Neuronal stem cell (in vitro differentiated cells): Measurements from ENCODE around the gene KATNB1.
"Not testable (repeated sequence)": the region's sequence is repeated elsewhere in the genome, so short reads cannot be mapped to it uniquely, and the experiment has no call there.

Experiments
- DNase-seq: peaks from one replicate; pipeline ENCODE4 v3.0.0-alpha.2; 2013; ENCODE audit warnings: low spot score
- H2AFZ ChIP-seq: one replicate; pipeline ENCODE4 v1.6.1; 2013; ENCODE audit warnings: mild to moderate bottlenecking, low read length, inconsistent platforms
- H2AK5ac ChIP-seq: 2 replicates; pipeline ENCODE4 v1.6.1; 2013; ENCODE audit warnings: low read depth, mild to moderate bottlenecking, inconsistent platforms, low read length, moderate library complexity, mixed read lengths
- H2BK120ac ChIP-seq: 2 replicates; pipeline ENCODE4 v1.6.1; 2013; ENCODE audit warnings: low read depth, mild to moderate bottlenecking, inconsistent platforms, low read length, moderate library complexity, mixed read lengths
- H2BK12ac ChIP-seq: one replicate; pipeline ENCODE4 v1.6.1; 2013; ENCODE audit warnings: low read length, inconsistent platforms
- H2BK15ac ChIP-seq: 2 replicates; pipeline ENCODE4 v1.6.1; 2013; ENCODE audit warnings: mild to moderate bottlenecking, low read length, inconsistent platforms, mixed read lengths
- H2BK5ac ChIP-seq: one replicate; pipeline ENCODE4 v1.6.1; 2013; ENCODE audit warnings: inconsistent platforms, mild to moderate bottlenecking, low read length, moderate library complexity
- H3K14ac ChIP-seq: one replicate; pipeline ENCODE4 v1.6.1; 2013; ENCODE audit warnings: low read length, inconsistent platforms
- H3K18ac ChIP-seq: 2 replicates; pipeline ENCODE4 v1.6.1; 2013; ENCODE audit warnings: low read length, inconsistent platforms
- H3K23ac ChIP-seq: 2 replicates; pipeline ENCODE4 v1.6.1; 2013; ENCODE audit warnings: low read depth, mild to moderate bottlenecking, mixed read lengths, low read length, inconsistent platforms; ENCODE audit not compliant: poor library complexity
- H3K27ac ChIP-seq: replicated peaks from 3 replicates; pipeline ENCODE4 v1.5.1; 2013; ENCODE audit warnings: low read length, inconsistent platforms
- H3K27me3 ChIP-seq, 3 experiments: 2 replicates each; pipeline ENCODE4 v1.6.1; 2013; ENCODE audit warnings: low read length in 3 of 3, mild to moderate bottlenecking in 2 of 3, inconsistent platforms in 1 of 3, low read depth in 1 of 3, mixed read lengths in 1 of 3, moderate library complexity in 1 of 3; ENCODE audit not compliant: control insufficient read depth in 3 of 3, insufficient read depth in 3 of 3
- H3K36me3 ChIP-seq, 2 donors: replicated peaks in 1 of 2; 2 replicates each; pipeline ENCODE4 v1.6.1; 2013; ENCODE audit warnings: low read length in 2 of 2; ENCODE audit not compliant: control insufficient read depth in 2 of 2, insufficient read depth in 2 of 2
- H3K4ac ChIP-seq: 2 replicates; pipeline ENCODE4 v1.6.1; 2013; ENCODE audit warnings: inconsistent platforms, mild to moderate bottlenecking, low read length, moderate library complexity
- H3K4me1 ChIP-seq, 2 donors: 1 replicate in 1 of 2; 2 replicates in 1 of 2; pipeline ENCODE4 v1.6.1; 2013; ENCODE audit warnings: low read length in 2 of 2, low read depth in 1 of 2; ENCODE audit not compliant: control insufficient read depth in 2 of 2, insufficient read depth in 1 of 2
- H3K4me2 ChIP-seq: one replicate; pipeline ENCODE4 v1.6.1; 2013; ENCODE audit warnings: mild to moderate bottlenecking, low read length, inconsistent platforms; ENCODE audit not compliant: insufficient read depth, poor library complexity, severe bottlenecking
- H3K4me3 ChIP-seq, 2 donors: 2 replicates each; pipeline ENCODE4 v1.5.1; 2013; ENCODE audit warnings: low read length in 2 of 2, mild to moderate bottlenecking in 2 of 2, inconsistent platforms in 1 of 2, moderate library complexity in 1 of 2
- H3K79me1 ChIP-seq: one replicate; pipeline ENCODE4 v1.6.1; 2013; ENCODE audit warnings: low read depth, mild to moderate bottlenecking, inconsistent platforms, low read length, moderate library complexity
- H3K9ac ChIP-seq: one replicate; pipeline ENCODE4 v1.6.1; 2013; ENCODE audit warnings: mild to moderate bottlenecking, low read depth, low read length, inconsistent platforms; ENCODE audit not compliant: poor library complexity
- H3K9me3 ChIP-seq, 2 donors: replicated peaks in 1 of 2; 2 replicates each; pipeline versions ENCODE3 to v1.6.1; 2013; ENCODE audit warnings: low read length in 2 of 2, mild to moderate bottlenecking in 2 of 2, inconsistent platforms in 1 of 2, low read depth in 1 of 2, mixed read lengths in 1 of 2, moderate library complexity in 1 of 2; ENCODE audit not compliant: control insufficient read depth in 2 of 2, insufficient read depth in 1 of 2
- H4K8ac ChIP-seq: one replicate; pipeline ENCODE4 v1.6.1; 2013; ENCODE audit warnings: low read depth, mild to moderate bottlenecking, inconsistent platforms, low read length, moderate library complexity
- H4K91ac ChIP-seq: one replicate; pipeline ENCODE4 v1.6.1; 2013; ENCODE audit warnings: low read length, low read depth, mild to moderate bottlenecking, inconsistent platforms; ENCODE audit not compliant: poor library complexity
- WGBS, 2 donors: extraction: QIAGEN DNeasy Blood & Tissue Kit; methylation state at CpG; one replicate each; pipeline ENCODE4 v1.1.7; 2013; ENCODE audit warnings: missing lambda C conversion rate in 2 of 2, mixed read lengths in 1 of 2; ENCODE audit not compliant: insufficient read length in 2 of 2, insufficient replicate concordance in 1 of 2; ENCODE audit errors: extremely low coverage in 2 of 2; 5-methylcytosine and 5-hydroxymethylcytosine counted together

Gene KATNB1

DNA sequence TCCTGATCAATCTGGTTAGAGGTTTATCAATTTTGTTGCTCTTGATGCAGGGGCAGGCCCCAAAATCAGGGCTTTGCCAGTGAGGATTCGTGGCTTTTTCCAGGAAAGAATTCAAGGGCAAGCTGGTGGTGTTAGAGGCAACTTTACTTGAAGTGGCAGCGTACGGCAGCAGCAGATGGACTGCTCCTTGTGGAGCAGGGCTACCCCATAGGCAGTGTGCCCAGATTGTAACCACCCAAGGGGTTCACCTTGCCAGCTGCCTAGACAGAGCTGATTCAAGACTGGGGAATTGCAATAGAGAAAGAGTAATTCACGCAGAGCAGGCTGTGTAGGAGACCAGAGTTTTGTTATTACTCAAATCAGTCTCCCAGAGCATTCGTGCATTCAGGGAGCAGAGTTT, 24.2 kb upstream of the KATNB1 start:
- Histone ChIP-seq H3K14ac (no peak overlapping the region), H4K91ac (no peak overlapping the region), H2BK120ac (no peak overlapping the region), H3K79me1 (no peaks in the 10 kb centered on the region), H2BK12ac (no peak overlapping the region), H3K9ac (no peak overlapping the region), H2BK15ac (no peak overlapping the region), H2AFZ (no peak overlapping the region), H2BK5ac (no peak overlapping the region), H3K9me3 (no peaks in the 10 kb centered on the region), H3K36me3 (no peaks in the 10 kb centered on the region), H3K4me3 (no peak overlapping the region), H3K4ac (no peak overlapping the region), H3K4me1 (no peaks in the 10 kb centered on the region), H3K27ac (no peak overlapping the region), H4K8ac (no peak overlapping the region), H2AK5ac (no peak overlapping the region), H3K4me2 (no peak overlapping the region), H3K18ac (no peak overlapping the region), H3K23ac (no peak overlapping the region), H3K27me3 (peaks cover 0 to 29% (median 0%) of the 10 kb centered on the region in 3 experiments)
- WGBS, 2 donors, result no CpG with 5 or more reads among the region's 5 CpGs
- DNase-seq, result no peak

DNA sequence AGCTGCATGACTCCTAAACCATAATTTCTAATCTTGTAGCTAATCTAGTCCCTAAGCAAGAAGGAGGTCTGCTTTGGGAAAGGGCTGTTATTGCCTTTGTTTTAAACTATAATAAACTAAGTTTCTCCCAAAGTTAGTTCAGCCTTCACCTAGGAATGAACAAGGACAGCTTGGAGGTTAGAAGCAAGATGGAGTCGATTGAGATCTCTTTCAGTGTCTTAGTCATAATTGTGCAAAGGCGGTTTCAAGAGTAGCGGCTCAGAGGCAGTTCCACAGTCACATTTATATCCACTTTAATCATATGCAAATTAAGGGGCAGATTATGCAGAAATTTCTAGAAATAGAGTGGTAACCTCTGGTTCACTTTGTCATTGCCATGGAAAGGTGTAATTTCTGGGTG, 23.6 kb upstream of the KATNB1 start:
- H3K27ac ChIP-seq, result no peak overlapping the region
- no peak overlapping the region for H4K8ac ChIP-seq
- H2BK120ac ChIP-seq, result no peak overlapping the region
- no CpG with 5 or more reads among the region's 3 CpGs for WGBS, 2 donors
- H3K9me3 ChIP-seq, result no peaks in the 10 kb centered on the region
- no peak overlapping the region for H3K4me3 ChIP-seq
- H4K91ac ChIP-seq, result no peak overlapping the region
- no peak overlapping the region for H2AFZ ChIP-seq
- no peaks in the 10 kb centered on the region for H3K36me3 ChIP-seq
- no peak overlapping the region for H2AK5ac ChIP-seq
- no peaks in the 10 kb centered on the region for H3K79me1 ChIP-seq
- H3K14ac ChIP-seq, result no peak overlapping the region
- H3K4ac ChIP-seq, result no peak overlapping the region
- H3K23ac ChIP-seq, result no peak overlapping the region
- no peak overlapping the region for H2BK12ac ChIP-seq
- H2BK15ac ChIP-seq, result no peak overlapping the region
- H2BK5ac ChIP-seq, result no peak overlapping the region
- H3K27me3 ChIP-seq, result peaks cover 0 to 32% (median 0%) of the 10 kb centered on the region in 3 experiments
- H3K9ac ChIP-seq, result no peak overlapping the region
- no peak overlapping the region for H3K18ac ChIP-seq
- H3K4me1 ChIP-seq, result no peaks in the 10 kb centered on the region
- no peak for DNase-seq
- no peak overlapping the region for H3K4me2 ChIP-seq

DNA sequence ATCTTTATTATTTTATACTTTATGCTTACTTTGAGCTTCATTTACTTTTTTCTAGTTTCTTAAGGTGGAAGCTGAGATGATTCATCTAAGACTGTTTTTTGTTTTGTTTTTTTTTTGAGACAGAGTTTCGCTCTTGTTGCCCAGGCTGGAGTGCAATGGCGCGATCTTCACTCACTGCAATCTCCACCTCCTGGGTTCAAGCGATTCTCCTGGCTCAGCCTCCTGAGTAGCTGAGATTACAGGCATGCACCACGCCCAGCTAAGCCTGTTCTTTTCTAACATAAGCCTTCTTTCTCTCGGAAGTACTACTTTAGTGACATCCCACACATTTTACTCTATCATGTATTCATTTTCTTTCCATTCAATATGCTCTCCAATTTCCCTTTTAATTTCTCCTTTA, 23.0 kb upstream of the KATNB1 start:
- no CpG with 5 or more reads among the region's 6 CpGs for WGBS, 2 donors
- not testable (repeated sequence) for H3K9ac ChIP-seq, DNase-seq, H2AK5ac ChIP-seq, H4K91ac ChIP-seq, H3K27ac ChIP-seq, H4K8ac ChIP-seq, H3K4ac ChIP-seq, H2BK5ac ChIP-seq, H3K23ac ChIP-seq, H2BK120ac ChIP-seq, H3K4me2 ChIP-seq, H2BK15ac ChIP-seq, H3K79me1 ChIP-seq, H3K9me3 ChIP-seq, H3K14ac ChIP-seq, H2BK12ac ChIP-seq, H2AFZ ChIP-seq, H3K36me3 ChIP-seq, H3K4me1 ChIP-seq, H3K4me3 ChIP-seq, H3K18ac ChIP-seq
- H3K27me3 ChIP-seq, result peaks cover 0 to 32% (median 0%) of the 10 kb centered on the region in 3 experiments

DNA sequence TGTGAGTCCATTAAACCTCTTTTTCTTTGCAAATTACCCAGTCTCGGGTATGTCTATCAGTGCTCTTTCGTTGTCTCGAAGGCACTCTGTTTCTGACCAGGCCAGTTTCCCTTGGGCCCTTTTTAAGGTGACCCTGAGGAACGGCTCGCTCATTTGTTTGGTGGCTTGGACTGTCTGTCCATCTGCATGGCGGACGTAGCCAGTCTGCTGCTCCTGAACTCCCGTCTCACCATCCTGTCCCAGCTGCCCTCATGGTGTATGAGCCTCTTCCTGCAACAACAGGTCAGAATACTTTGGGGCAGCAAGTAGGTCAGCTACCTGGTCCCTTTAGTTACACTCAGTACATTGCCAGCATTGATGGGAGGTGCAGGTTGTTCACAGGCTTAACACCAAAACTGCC, 22.0 kb upstream of the KATNB1 start:
- H3K14ac ChIP-seq, result no peak overlapping the region
- H3K4me1 ChIP-seq, result no peaks in the 10 kb centered on the region
- no peak overlapping the region for H4K8ac ChIP-seq
- H2BK5ac ChIP-seq, result no peak overlapping the region
- no peak overlapping the region for H3K4me3 ChIP-seq
- no peak overlapping the region for H2AFZ ChIP-seq
- H3K9me3 ChIP-seq, result no peaks in the 10 kb centered on the region
- no peaks in the 10 kb centered on the region for H3K36me3 ChIP-seq
- WGBS, 2 donors, result no CpG with 5 or more reads among the region's 8 CpGs
- H3K9ac ChIP-seq, result no peak overlapping the region
- no peak overlapping the region for H3K4ac ChIP-seq
- no peak overlapping the region for H3K27ac ChIP-seq
- H2BK12ac ChIP-seq, result no peak overlapping the region
- H3K79me1 ChIP-seq, result no peaks in the 10 kb centered on the region
- H2BK15ac ChIP-seq, result no peak overlapping the region
- no peak overlapping the region for H2AK5ac ChIP-seq
- no peak overlapping the region for H3K18ac ChIP-seq
- H3K23ac ChIP-seq, result no peak overlapping the region
- DNase-seq, result no peak
- no peak overlapping the region for H3K4me2 ChIP-seq
- H4K91ac ChIP-seq, result no peak overlapping the region
- H3K27me3 ChIP-seq, result peaks cover 0 to 32% (median 0%) of the 10 kb centered on the region in 3 experiments
- H2BK120ac ChIP-seq, result no peak overlapping the region
